Progenitor cell of endocrine pancreas (in vitro differentiated cells): ENCODE results near the gene PF4V1. TPM values are rescaled to one million over a fixed set of nuclear protein-coding genes. Genes with fewer than 3 reads are reported as not detected.

ENCODE experiments used
- DNase-seq: peaks from one replicate; pipeline ENCODE4 v3.0.0; 2021; ENCODE audit warnings: low spot score; ENCODE audit not compliant: unreplicated experiment
- H3K27ac Mint-ChIP-seq: 2 replicates; pipeline ENCODE4 v1.8.0; 2021; ENCODE audit warnings: mild to moderate bottlenecking, moderate library complexity, mixed read lengths
- H3K27me3 Mint-ChIP-seq: 2 replicates; pipeline ENCODE4 v1.8.0; 2021; ENCODE audit warnings: mixed read lengths
- H3K36me3 Mint-ChIP-seq: 2 replicates; pipeline ENCODE4 v1.8.0; 2022; ENCODE audit warnings: mixed read lengths; ENCODE audit not compliant: insufficient read depth
- H3K4me1 Mint-ChIP-seq: 2 replicates; pipeline ENCODE4 v1.8.0; 2021; ENCODE audit warnings: low read depth, mixed read lengths
- H3K4me3 Mint-ChIP-seq: 2 replicates; pipeline ENCODE4 v1.8.0; 2021; ENCODE audit warnings: low read depth, mild to moderate bottlenecking, moderate library complexity, mixed read lengths
- H3K9me3 Mint-ChIP-seq: 2 replicates; pipeline ENCODE4 v1.8.0; 2021; ENCODE audit warnings: low read depth, mixed read lengths
- total RNA-seq: library from RNA; stranded (reverse); gene quantifications from 2 replicates; pipeline ENCODE4 v1.2.1, GENCODE V29; 2021
- TF ChIP-seq, protein P1 (sequence below): fragments of 200-600 bp; sonication (generic); IDR thresholded peaks from one replicate; pipeline ENCODE4 v1.5.0; 2021; ENCODE audit warnings: antibody characterized with exemption, mild to moderate bottlenecking; ENCODE audit not compliant: unreplicated experiment

PF4V1 gene
- total RNA-seq, 1 donor from 2014 or later = not detected

DNA sequence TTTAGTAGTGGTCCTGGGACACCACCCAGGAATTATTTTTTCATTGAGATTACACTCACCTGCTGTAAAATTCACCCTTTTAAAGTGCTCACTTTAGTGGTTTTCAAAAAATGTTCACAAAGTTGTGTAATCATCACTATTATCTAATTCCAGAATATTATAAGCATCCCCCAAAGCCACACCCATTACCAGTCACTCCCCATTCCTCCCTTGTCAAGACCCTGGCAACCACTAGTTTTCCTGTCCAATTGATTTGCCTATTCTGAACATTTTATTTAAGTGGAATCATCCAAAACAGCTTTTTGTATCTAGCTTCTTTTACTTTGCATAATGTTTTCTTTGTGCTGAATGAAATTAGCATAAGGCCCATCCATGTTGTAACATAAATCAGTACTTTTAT is 29.3 kb upstream of the PF4V1 start:
- Mint-ChIP-seq H3K27ac (no peak overlapping the region), H3K36me3 (no peaks in the 10 kb centered on the region), H3K4me1 (no peaks in the 10 kb centered on the region), H3K4me3 (no peak overlapping the region), H3K9me3 (peaks cover 7% of the 10 kb centered on the region), H3K27me3 (peaks cover 3% of the 10 kb centered on the region)
- TF ChIP-seq, protein P1, sequence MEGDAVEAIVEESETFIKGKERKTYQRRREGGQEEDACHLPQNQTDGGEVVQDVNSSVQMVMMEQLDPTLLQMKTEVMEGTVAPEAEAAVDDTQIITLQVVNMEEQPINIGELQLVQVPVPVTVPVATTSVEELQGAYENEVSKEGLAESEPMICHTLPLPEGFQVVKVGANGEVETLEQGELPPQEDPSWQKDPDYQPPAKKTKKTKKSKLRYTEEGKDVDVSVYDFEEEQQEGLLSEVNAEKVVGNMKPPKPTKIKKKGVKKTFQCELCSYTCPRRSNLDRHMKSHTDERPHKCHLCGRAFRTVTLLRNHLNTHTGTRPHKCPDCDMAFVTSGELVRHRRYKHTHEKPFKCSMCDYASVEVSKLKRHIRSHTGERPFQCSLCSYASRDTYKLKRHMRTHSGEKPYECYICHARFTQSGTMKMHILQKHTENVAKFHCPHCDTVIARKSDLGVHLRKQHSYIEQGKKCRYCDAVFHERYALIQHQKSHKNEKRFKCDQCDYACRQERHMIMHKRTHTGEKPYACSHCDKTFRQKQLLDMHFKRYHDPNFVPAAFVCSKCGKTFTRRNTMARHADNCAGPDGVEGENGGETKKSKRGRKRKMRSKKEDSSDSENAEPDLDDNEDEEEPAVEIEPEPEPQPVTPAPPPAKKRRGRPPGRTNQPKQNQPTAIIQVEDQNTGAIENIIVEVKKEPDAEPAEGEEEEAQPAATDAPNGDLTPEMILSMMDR = no peak
- DNase-seq = no peak

DNA sequence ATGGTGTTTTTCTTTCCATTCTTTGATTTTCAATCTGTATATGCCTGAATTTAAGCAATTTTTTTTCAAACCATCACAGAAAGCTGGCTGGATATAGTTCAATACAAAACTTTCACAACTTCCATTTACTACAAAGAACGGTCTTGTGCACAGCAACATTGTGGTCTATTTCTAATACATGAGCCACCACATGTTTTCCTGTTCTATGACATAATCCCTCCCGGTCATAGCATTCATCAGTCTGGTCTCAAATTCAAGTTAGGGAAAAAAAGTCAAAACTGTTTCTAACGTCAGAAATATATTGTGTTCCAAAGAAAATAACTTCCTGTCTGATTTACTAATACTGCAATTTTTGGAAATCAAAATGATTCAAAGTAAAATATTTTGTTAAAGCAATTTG is 24.1 kb upstream of the PF4V1 start:
- no peaks in the 10 kb centered on the region for H3K27me3 Mint-ChIP-seq
- no peaks in the 10 kb centered on the region for H3K4me1 Mint-ChIP-seq
- no peak for DNase-seq
- peaks cover 7% of the 10 kb centered on the region for H3K9me3 Mint-ChIP-seq
- H3K4me3 Mint-ChIP-seq = no peak overlapping the region
- no peak overlapping the region for H3K27ac Mint-ChIP-seq
- H3K36me3 Mint-ChIP-seq = no peaks in the 10 kb centered on the region
- TF ChIP-seq, protein P1 = no peak

DNA sequence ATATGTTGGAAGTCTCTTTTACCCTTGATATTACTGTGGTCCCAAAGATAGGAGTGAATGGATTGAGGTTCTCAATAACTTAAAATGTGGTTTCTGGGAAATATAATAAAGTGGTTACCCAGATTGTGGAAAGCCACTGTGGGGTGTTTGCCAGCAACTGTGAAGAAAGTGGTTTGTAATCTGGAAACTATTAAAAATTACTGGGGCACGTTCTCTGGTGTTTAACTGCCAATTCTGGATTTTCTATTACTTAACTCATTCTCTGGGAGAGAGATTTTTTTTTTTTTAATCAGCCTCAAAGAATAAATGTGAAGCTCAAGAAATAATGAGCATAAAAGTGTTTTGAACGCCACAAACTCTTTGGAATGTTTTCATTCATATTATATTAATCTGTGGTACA is 21.5 kb upstream of the PF4V1 start:
- Mint-ChIP-seq H3K36me3 (no peaks in the 10 kb centered on the region), H3K27ac (no peak overlapping the region), H3K27me3 (peaks cover 6% of the 10 kb centered on the region), H3K4me3 (no peak overlapping the region), H3K4me1 (no peaks in the 10 kb centered on the region), H3K9me3 (peaks cover 7% of the 10 kb centered on the region)
- TF ChIP-seq, protein P1 = no peak
- no peak for DNase-seq

DNA sequence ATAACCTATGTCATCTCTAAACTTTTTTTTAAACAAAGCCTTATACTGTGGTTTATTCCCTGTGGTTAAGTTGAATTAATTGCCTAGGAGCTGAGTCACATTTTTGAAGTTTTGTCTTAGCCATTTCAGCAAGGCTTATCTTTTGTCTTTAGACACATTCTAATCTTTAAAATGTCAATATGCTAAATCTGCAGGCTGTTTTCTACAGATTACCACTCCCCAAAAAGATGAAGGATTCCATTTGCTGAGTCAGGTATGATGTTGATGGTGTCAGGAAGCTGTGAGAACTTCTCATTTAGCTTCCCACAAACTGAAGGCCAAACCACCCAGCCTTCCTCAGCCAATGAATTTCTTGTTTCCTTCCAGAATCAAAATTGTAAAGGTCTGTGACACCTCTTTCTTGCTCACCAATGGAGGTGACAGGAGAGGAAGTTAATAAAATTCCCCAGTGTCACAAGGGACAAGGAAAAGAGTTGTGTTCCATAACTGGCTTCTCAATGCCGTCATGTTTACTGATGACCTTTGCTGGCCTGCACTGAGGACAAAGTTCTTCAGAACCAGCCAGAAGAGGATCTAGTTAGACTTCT is 20.4 kb upstream of the PF4V1 start:
- H3K9me3 Mint-ChIP-seq = peaks cover 3% of the 10 kb centered on the region

DNA sequence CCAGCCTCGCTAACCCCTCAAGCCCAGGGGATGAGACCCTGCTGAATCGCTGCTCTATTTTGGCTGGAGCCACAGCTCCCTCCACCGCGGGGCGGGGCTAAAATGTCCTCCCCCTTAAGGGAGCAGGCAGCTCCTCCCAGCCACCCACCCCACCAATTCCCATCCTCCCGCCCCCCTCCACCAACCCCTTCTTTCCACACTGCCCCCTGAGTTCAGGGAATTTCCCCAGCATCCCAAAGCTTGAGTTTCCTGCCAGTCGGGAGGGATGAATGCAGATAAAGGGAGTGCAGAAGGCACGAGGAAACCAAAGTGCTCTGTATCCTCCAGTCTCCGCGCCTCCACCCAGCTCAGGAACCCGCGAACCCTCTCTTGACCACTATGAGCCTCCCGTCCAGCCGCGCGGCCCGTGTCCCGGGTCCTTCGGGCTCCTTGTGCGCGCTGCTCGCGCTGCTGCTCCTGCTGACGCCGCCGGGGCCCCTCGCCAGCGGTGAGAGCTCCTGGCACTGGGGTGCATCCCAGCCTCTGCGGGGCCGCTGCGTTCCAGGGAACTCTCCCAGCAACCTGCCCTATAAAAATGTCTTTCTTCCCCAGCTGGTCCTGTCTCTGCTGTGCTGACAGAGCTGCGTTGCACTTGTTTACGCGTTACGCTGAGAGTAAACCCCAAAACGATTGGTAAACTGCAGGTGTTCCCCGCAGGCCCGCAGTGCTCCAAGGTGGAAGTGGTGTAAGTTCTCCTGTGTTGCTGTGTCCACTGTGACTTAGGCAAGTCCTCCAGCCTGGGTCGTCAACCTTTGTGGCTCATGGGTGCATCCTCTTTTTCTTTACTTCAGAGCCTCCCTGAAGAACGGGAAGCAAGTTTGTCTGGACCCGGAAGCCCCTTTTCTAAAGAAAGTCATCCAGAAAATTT is 16.5 kb upstream of the PF4V1 start, which contains the start of gene CXCL6:
Gene CXCL6, plus strand, starts transcription at position 306 of the 907 bp plus-strand sequence. Its CDS starts 73 bp downstream, at position 379.
- TF ChIP-seq, protein P1 = peak; percentile 8
- Mint-ChIP-seq H3K27me3 (peaks cover 26% of the 10 kb centered on the region), H3K4me3 (peak within 1 kb of the TSS; percentile 71), H3K27ac (no peak within 1 kb of the TSS), H3K9me3 (no peaks in the 10 kb centered on the region), H3K4me1 (peaks cover 8% of the 10 kb centered on the region), H3K36me3 (no peaks in the 10 kb centered on the region)
- DNase-seq = peak; percentile 36

More for the DNA sequence above, 20.4 kb upstream of the PF4V1 start:
- peaks cover 14% of the 10 kb centered on the region for H3K27me3 Mint-ChIP-seq
- no peak overlapping the region for H3K4me3 Mint-ChIP-seq
- no peaks in the 10 kb centered on the region for H3K36me3 Mint-ChIP-seq
- H3K27ac Mint-ChIP-seq = no peak overlapping the region
- TF ChIP-seq, protein P1 = no peak
- peaks cover 8% of the 10 kb centered on the region for H3K4me1 Mint-ChIP-seq
- no peak for DNase-seq
